Measurements from ENCODE around the gene ACSF2.

Gene ACSF2

GRCh38 chr17:50480854-50481490, 55.0 kb downstream of the ACSF2 start:
- H3K4me3 ChIP-seq (ENCODE audit: low read depth, low read length), result no peak overlapping the region
- H3K27ac ChIP-seq (ENCODE audit: low read depth, low read length), result no peak overlapping the region
- H3K9ac ChIP-seq (ENCODE audit: low read length), result no peak overlapping the region
- peaks cover 36% of the 10 kb centered on the region for H3K36me3 ChIP-seq (ENCODE audit: control insufficient read depth, insufficient read depth, low read length)
- no peaks in the 10 kb centered on the region for H3K9me3 ChIP-seq (ENCODE audit: control insufficient read depth, insufficient read depth, low read depth, low read length)
- peaks cover 6% of the 10 kb centered on the region for H3K27me3 ChIP-seq (ENCODE audit: control insufficient read depth, insufficient read depth, low read length)
- peaks cover 11% of the 10 kb centered on the region for H3K4me1 ChIP-seq (ENCODE audit: control insufficient read depth, insufficient read depth, low read length)

GRCh38 chr17:50481648-50482047, 55.6 kb downstream of the ACSF2 start:
- Histone ChIP-seq H3K4me3 (ENCODE audit: low read depth, low read length) (no peak overlapping the region), H3K36me3 (ENCODE audit: control insufficient read depth, insufficient read depth, low read length) (peaks cover 36% of the 10 kb centered on the region), H3K9ac (ENCODE audit: low read length) (no peak overlapping the region), H3K9me3 (ENCODE audit: control insufficient read depth, insufficient read depth, low read depth, low read length) (no peaks in the 10 kb centered on the region), H3K4me1 (ENCODE audit: control insufficient read depth, insufficient read depth, low read length) (peaks cover 7% of the 10 kb centered on the region), H3K27me3 (ENCODE audit: control insufficient read depth, insufficient read depth, low read length) (peaks cover 1% of the 10 kb centered on the region), H3K27ac (ENCODE audit: low read depth, low read length) (no peak overlapping the region)

- H3K36me3 ChIP-seq (ENCODE audit: control insufficient read depth, insufficient read depth, low read length), result peaks cover 38% of the 10 kb centered on the region
- no peak overlapping the region for H3K4me3 ChIP-seq (ENCODE audit: low read depth, low read length)
- 0 out of 2 replicates have a peak, but pooled peaks cover 6% of the 10 kb centered on the region for H3K4me1 ChIP-seq (ENCODE audit: control insufficient read depth, insufficient read depth, low read length)
- H3K27ac ChIP-seq (ENCODE audit: low read depth, low read length), result no peak overlapping the region
- H3K27me3 ChIP-seq (ENCODE audit: control insufficient read depth, insufficient read depth, low read length), result no peaks in the 10 kb centered on the region
- H3K9ac ChIP-seq (ENCODE audit: low read length), result no peak overlapping the region
- no peaks in the 10 kb centered on the region for H3K9me3 ChIP-seq (ENCODE audit: control insufficient read depth, insufficient read depth, low read depth, low read length)
Observed at GRCh38 chr17:50482110-50482509, 56.1 kb downstream of the ACSF2 start.

- Histone ChIP-seq H3K27ac (ENCODE audit: low read depth, low read length) (no peak overlapping the region), H3K9me3 (ENCODE audit: control insufficient read depth, insufficient read depth, low read depth, low read length) (no peaks in the 10 kb centered on the region), H3K4me3 (ENCODE audit: low read depth, low read length) (no peak overlapping the region), H3K9ac (ENCODE audit: low read length) (no peak overlapping the region), H3K27me3 (ENCODE audit: control insufficient read depth, insufficient read depth, low read length) (no peaks in the 10 kb centered on the region), H3K4me1 (ENCODE audit: control insufficient read depth, insufficient read depth, low read length) (0 out of 2 replicates have a peak, but pooled peaks cover 6% of the 10 kb centered on the region), H3K36me3 (ENCODE audit: control insufficient read depth, insufficient read depth, low read length) (peaks cover 39% of the 10 kb centered on the region)
Observed at GRCh38 chr17:50482516-50482915, 56.5 kb downstream of the ACSF2 start.

GRCh38 chr17:50483266-50483665, 57.2 kb downstream of the ACSF2 start:
- Histone ChIP-seq H3K36me3 (ENCODE audit: control insufficient read depth, insufficient read depth, low read length) (peaks cover 39% of the 10 kb centered on the region), H3K9ac (ENCODE audit: low read length) (no peak overlapping the region), H3K27ac (ENCODE audit: low read depth, low read length) (no peak overlapping the region)

GRCh38 chr17:50484386-50485155, 58.6 kb downstream of the ACSF2 start:
- H3K27me3 ChIP-seq (ENCODE audit: control insufficient read depth, insufficient read depth, low read length), result no peaks in the 10 kb centered on the region
- H3K27ac ChIP-seq (ENCODE audit: low read depth, low read length), result no peak overlapping the region
- H3K4me3 ChIP-seq (ENCODE audit: low read depth, low read length), result no peak overlapping the region
- H3K9ac ChIP-seq (ENCODE audit: low read length), result no peak overlapping the region
- H3K36me3 ChIP-seq (ENCODE audit: control insufficient read depth, insufficient read depth, low read length), result peaks cover 39% of the 10 kb centered on the region
- H3K4me1 ChIP-seq (ENCODE audit: control insufficient read depth, insufficient read depth, low read length), result 0 out of 2 replicates have a peak, but pooled peaks cover 4% of the 10 kb centered on the region
- H3K9me3 ChIP-seq (ENCODE audit: control insufficient read depth, insufficient read depth, low read depth, low read length), result no peaks in the 10 kb centered on the region

More at GRCh38 chr17:50483266-50483665, 57.2 kb downstream of the ACSF2 start:
- Histone ChIP-seq H3K4me1 (ENCODE audit: control insufficient read depth, insufficient read depth, low read length) (0 out of 2 replicates have a peak, but pooled peaks cover 3% of the 10 kb centered on the region), H3K9me3 (ENCODE audit: control insufficient read depth, insufficient read depth, low read depth, low read length) (no peaks in the 10 kb centered on the region), H3K4me3 (ENCODE audit: low read depth, low read length) (no peak overlapping the region), H3K27me3 (ENCODE audit: control insufficient read depth, insufficient read depth, low read length) (no peaks in the 10 kb centered on the region)

GRCh38 chr17:50487213-50488096, 61.4 kb downstream of the ACSF2 start:
- no peak overlapping the region for H3K27ac ChIP-seq (ENCODE audit: low read depth, low read length)
- 0 out of 2 replicates have a peak, but pooled peaks cover 4% of the 10 kb centered on the region for H3K4me1 ChIP-seq (ENCODE audit: control insufficient read depth, insufficient read depth, low read length)
- no peak overlapping the region for H3K4me3 ChIP-seq (ENCODE audit: low read depth, low read length)
- no peaks in the 10 kb centered on the region for H3K9me3 ChIP-seq (ENCODE audit: control insufficient read depth, insufficient read depth, low read depth, low read length)
- H3K36me3 ChIP-seq (ENCODE audit: control insufficient read depth, insufficient read depth, low read length), result peaks cover 31% of the 10 kb centered on the region
- no peaks in the 10 kb centered on the region for H3K27me3 ChIP-seq (ENCODE audit: control insufficient read depth, insufficient read depth, low read length)
- H3K9ac ChIP-seq (ENCODE audit: low read length), result no peak overlapping the region

GRCh38 chr17:50488880-50489279, 62.9 kb downstream of the ACSF2 start:
- H3K27ac ChIP-seq (ENCODE audit: low read depth, low read length), result no peak overlapping the region
- peaks cover 22% of the 10 kb centered on the region for H3K36me3 ChIP-seq (ENCODE audit: control insufficient read depth, insufficient read depth, low read length)
- no peaks in the 10 kb centered on the region for H3K9me3 ChIP-seq (ENCODE audit: control insufficient read depth, insufficient read depth, low read depth, low read length)
- no peak overlapping the region for H3K4me3 ChIP-seq (ENCODE audit: low read depth, low read length)
- 0 out of 2 replicates have a peak, but pooled peaks cover 4% of the 10 kb centered on the region for H3K4me1 ChIP-seq (ENCODE audit: control insufficient read depth, insufficient read depth, low read length)
- no peaks in the 10 kb centered on the region for H3K27me3 ChIP-seq (ENCODE audit: control insufficient read depth, insufficient read depth, low read length)
- H3K9ac ChIP-seq (ENCODE audit: low read length), result no peak overlapping the region

GRCh38 chr17:50491505-50491904, 65.5 kb downstream of the ACSF2 start:
- no peaks in the 10 kb centered on the region for H3K27me3 ChIP-seq (ENCODE audit: control insufficient read depth, insufficient read depth, low read length)
- peaks cover 3% of the 10 kb centered on the region; the same call in 1 of the 2 replicates for H3K36me3 ChIP-seq (ENCODE audit: control insufficient read depth, insufficient read depth, low read length)
- no peak overlapping the region for H3K9ac ChIP-seq (ENCODE audit: low read length)
- 0 out of 2 replicates have a peak, but pooled peaks cover 4% of the 10 kb centered on the region for H3K4me1 ChIP-seq (ENCODE audit: control insufficient read depth, insufficient read depth, low read length)
- H3K27ac ChIP-seq (ENCODE audit: low read depth, low read length), result no peak overlapping the region
- H3K4me3 ChIP-seq (ENCODE audit: low read depth, low read length), result no peak overlapping the region
- H3K9me3 ChIP-seq (ENCODE audit: control insufficient read depth, insufficient read depth, low read depth, low read length), result no peaks in the 10 kb centered on the region

- H3K4me1 ChIP-seq (ENCODE audit: control insufficient read depth, insufficient read depth, low read length), result 0 out of 2 replicates have a peak, but pooled peaks cover 4% of the 10 kb centered on the region
- no peaks in the 10 kb centered on the region for H3K9me3 ChIP-seq (ENCODE audit: control insufficient read depth, insufficient read depth, low read depth, low read length)
- no peak overlapping the region for H3K9ac ChIP-seq (ENCODE audit: low read length)
- H3K4me3 ChIP-seq (ENCODE audit: low read depth, low read length), result no peak overlapping the region
- no peaks in the 10 kb centered on the region for H3K27me3 ChIP-seq (ENCODE audit: control insufficient read depth, insufficient read depth, low read length)
- peaks cover under 1% of the 10 kb centered on the region; the same call in 1 of the 2 replicates for H3K36me3 ChIP-seq (ENCODE audit: control insufficient read depth, insufficient read depth, low read length)
- H3K27ac ChIP-seq (ENCODE audit: low read depth, low read length), result no peak overlapping the region
Observed at GRCh38 chr17:50492214-50492613, 66.2 kb downstream of the ACSF2 start.
